Lung (tissue), 12 donors: ENCODE data around the gene MRPL41. TPM values are rescaled to one million over a fixed set of nuclear protein-coding genes. Genes with fewer than 3 reads are reported as not detected.
"Not testable (repeated sequence)": the region's sequence is repeated elsewhere in the genome, so short reads cannot be mapped to it uniquely, and the experiment has no call there.

Experiments
- ATAC-seq: fragments of 200-7000 bp; cut with Tn5 transposase; one replicate; pipeline ENCODE4 v1.9.1; 2020; ENCODE audit warnings: moderate number of reproducible peaks; ENCODE audit not compliant: insufficient read depth, low FRiP score
- DNase-seq, 3 donors: peaks; one replicate each; pipeline ENCODE4 v3.0.0-alpha.2; 2013 to 2017
- H3K27ac ChIP-seq, 2 donors: one replicate each; pipeline ENCODE4 v1.5.1; 2013; ENCODE audit warnings: mild to moderate bottlenecking in 2 of 2, moderate library complexity in 2 of 2, control low read depth in 1 of 2, inconsistent platforms in 1 of 2, low read depth in 1 of 2, low read length in 1 of 2
- H3K27me3 ChIP-seq, 3 donors: one replicate each; pipeline ENCODE4 v1.5.1; 2013; ENCODE audit warnings: low read length in 2 of 3; ENCODE audit not compliant: control insufficient read depth in 3 of 3, insufficient read depth in 3 of 3
- H3K36me3 ChIP-seq, 4 donors: one replicate each; pipeline ENCODE4 v1.5.1; 2013; ENCODE audit warnings: low read length in 4 of 4, mild to moderate bottlenecking in 1 of 4, moderate library complexity in 1 of 4; ENCODE audit not compliant: control insufficient read depth in 4 of 4, insufficient read depth in 4 of 4
- H3K4me1 ChIP-seq, 5 donors: one replicate each; pipeline ENCODE4 v1.5.1; 2013; ENCODE audit warnings: low read length in 5 of 5, mild to moderate bottlenecking in 2 of 5, moderate library complexity in 1 of 5; ENCODE audit not compliant: control insufficient read depth in 5 of 5, insufficient read depth in 5 of 5
- H3K4me3 ChIP-seq: one replicate; pipeline ENCODE4 v1.5.1; 2013; ENCODE audit warnings: mild to moderate bottlenecking, control low read depth, moderate library complexity
- H3K9ac ChIP-seq, 2 donors: one replicate each; pipeline ENCODE4 v1.5.1; 2013; ENCODE audit warnings: low read length in 2 of 2, control low read depth in 1 of 2; ENCODE audit not compliant: insufficient read depth in 1 of 2
- H3K9me3 ChIP-seq, 4 donors: one replicate each; pipeline ENCODE4 v1.5.1; 2013; ENCODE audit warnings: low read length in 3 of 4, mild to moderate bottlenecking in 1 of 4, moderate library complexity in 1 of 4; ENCODE audit not compliant: control insufficient read depth in 4 of 4, insufficient read depth in 3 of 4
- WGBS, 2 donors: extraction: QIAGEN DNeasy Blood & Tissue Kit; methylation state at CpG; one replicate each; pipeline ENCODE4 v1.1.7; 2013; 5-methylcytosine and 5-hydroxymethylcytosine counted together
- polyA plus RNA-seq, 2 donors: library from polyadenylated mRNA; stranded (reverse); fragments of 200-250 nt; gene quantifications; one replicate each; pipeline ENCODE4 v1.2.1, GENCODE V29; 2013
- total RNA-seq, 2 donors: library from RNA; depleted of rRNA in 1 of 2; stranded (reverse); fragments of >200 nt in 1 of 2; gene quantifications; one replicate each; pipeline ENCODE4 v1.2.1, GENCODE V29; 2014 to 2021
- TF ChIP-seq, protein P1 (sequence below): IDR thresholded peaks from 2 replicates; pipeline ENCODE4 v1.5.1; 2012; ENCODE audit warnings: mild to moderate bottlenecking; ENCODE audit errors: control extremely low read depth, extremely low read depth
- donor health status: control.
- donor health status: control.
- donor health status: Bipolar disorder and iron deficiency.
- donor health status: healthy.
- donor health status: DM: yes; HTN: yes; CAD: no.

The MRPL41 gene
- total and polyA plus RNA-seq, 4 donors, result 24.2 to 110 (median 53.3) TPM

DNA sequence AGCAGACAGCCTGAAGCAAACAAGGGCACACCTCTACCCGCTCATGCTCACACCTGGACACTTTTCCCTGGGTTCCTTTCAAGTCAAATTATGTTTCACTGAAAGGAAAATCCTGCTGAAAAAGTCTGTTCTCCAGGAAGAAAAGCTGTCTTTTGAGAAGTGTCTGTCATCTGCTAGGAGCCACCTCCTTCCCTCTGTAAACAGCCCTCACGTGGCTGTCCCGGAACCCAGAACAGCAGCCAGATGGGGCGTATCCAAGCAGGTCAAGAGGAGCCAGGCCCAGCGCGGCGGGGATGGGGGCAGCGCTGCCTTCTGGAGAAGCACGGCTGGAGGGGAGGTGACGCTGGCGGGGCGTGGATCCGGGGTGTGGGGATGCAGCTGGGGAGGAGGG is 1.5 kb upstream of the MRPL41 start, which contains the start of gene PNPLA7:
PNPLA7 (minus strand) TSS at position 172 of the 391 bp plus-strand sequence. CDS start 205 bp downstream, outside the sequence.
- H3K4me1 ChIP-seq, result peaks cover 0 to 15% (median 6%) of the 10 kb centered on the region in 5 donors
- peak within 1 kb of the TSS; percentile 40 for H3K4me3 ChIP-seq
- DNase-seq (peak; percentile 88 to 95 (median 89)), ATAC-seq (peak; percentile 60)
- no peaks in the 10 kb centered on the region for H3K27me3 ChIP-seq
- no peaks in the 10 kb centered on the region for H3K9me3 ChIP-seq
- no peak within 1 kb of the TSS for H3K9ac ChIP-seq
- peak within 1 kb of the TSS; percentile 69 to 87 for H3K27ac ChIP-seq
- WGBS, 2 donors, result 2 to 3% methylated on average over 13 of the region's 13 CpGs
- TF ChIP-seq, protein P1, sequence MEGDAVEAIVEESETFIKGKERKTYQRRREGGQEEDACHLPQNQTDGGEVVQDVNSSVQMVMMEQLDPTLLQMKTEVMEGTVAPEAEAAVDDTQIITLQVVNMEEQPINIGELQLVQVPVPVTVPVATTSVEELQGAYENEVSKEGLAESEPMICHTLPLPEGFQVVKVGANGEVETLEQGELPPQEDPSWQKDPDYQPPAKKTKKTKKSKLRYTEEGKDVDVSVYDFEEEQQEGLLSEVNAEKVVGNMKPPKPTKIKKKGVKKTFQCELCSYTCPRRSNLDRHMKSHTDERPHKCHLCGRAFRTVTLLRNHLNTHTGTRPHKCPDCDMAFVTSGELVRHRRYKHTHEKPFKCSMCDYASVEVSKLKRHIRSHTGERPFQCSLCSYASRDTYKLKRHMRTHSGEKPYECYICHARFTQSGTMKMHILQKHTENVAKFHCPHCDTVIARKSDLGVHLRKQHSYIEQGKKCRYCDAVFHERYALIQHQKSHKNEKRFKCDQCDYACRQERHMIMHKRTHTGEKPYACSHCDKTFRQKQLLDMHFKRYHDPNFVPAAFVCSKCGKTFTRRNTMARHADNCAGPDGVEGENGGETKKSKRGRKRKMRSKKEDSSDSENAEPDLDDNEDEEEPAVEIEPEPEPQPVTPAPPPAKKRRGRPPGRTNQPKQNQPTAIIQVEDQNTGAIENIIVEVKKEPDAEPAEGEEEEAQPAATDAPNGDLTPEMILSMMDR, result no peak
- peaks cover 3 to 4% (median 3%) of the 10 kb centered on the region in 4 donors for H3K36me3 ChIP-seq

DNA sequence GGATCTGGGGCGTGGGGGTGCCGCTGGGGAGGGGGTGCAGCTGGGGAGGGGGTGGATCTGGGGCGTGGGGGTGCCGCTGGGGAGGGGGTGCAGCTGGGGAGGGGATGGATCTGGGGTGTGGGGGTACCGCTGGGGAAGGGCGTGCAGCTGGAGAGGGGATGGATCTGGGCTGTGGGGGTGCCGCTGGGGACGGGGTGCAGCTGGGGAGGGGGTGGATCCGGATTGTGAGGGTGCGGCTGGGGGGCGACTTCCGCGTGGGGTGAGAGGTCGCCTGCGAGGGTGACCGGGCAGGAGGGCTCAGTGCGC is 768 bp upstream of the MRPL41 start:
- WGBS, 2 donors, result 0 to 2% methylated on average over 10 to 17 of the region's 17 CpGs
- H3K27me3 ChIP-seq, H3K9me3 ChIP-seq, H3K9ac ChIP-seq, ATAC-seq, DNase-seq: not testable (repeated sequence)
- H3K4me3 ChIP-seq, result peak overlapping the region; percentile 34
- H3K27ac ChIP-seq, result peak overlapping the region; percentile 69 to 87
- H3K4me1 ChIP-seq, result peaks cover 0 to 14% (median 6%) of the 10 kb centered on the region in 5 donors
- H3K36me3 ChIP-seq, result peaks cover 3 to 11% (median 3%) of the 10 kb centered on the region in 4 donors

DNA sequence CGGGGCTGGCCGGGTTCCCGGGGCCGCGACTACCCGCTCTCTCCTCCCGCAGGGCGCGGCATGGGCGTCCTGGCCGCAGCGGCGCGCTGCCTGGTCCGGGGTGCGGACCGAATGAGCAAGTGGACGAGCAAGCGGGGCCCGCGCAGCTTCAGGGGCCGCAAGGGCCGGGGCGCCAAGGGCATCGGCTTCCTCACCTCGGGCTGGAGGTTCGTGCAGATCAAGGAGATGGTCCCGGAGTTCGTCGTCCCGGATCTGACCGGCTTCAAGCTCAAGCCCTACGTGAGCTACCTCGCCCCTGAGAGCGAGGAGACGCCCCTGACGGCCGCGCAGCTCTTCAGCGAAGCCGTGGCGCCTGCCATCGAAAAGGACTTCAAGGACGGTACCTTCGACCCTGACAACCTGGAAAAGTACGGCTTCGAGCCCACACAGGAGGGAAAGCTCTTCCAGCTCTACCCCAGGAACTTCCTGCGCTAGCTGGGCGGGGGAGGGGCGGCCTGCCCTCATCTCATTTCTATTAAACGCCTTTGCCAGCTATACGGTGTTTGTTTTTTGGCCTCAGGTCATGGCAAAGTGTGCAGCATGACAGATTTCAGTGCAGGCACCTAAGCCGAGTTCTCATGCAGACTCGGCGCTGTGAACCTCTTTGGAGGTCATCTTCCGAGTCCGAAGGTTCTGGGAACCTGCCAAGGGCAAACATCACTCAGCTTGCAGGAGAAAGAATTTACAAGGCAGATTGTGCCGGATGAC is 516 bp downstream of the MRPL41 start:
- ATAC-seq (peak; percentile 35), DNase-seq (peak in 1 of 3 donors; percentile 17)
- peak overlapping the region; percentile 72 for H3K4me3 ChIP-seq
- no peaks in the 10 kb centered on the region for H3K27me3 ChIP-seq
- TF ChIP-seq, protein P1, result no peak
- WGBS, 2 donors, result 9 to 19% methylated on average over 44 to 58 of the region's 58 CpGs
- H3K36me3 ChIP-seq, result peaks cover 3 to 18% (median 3%) of the 10 kb centered on the region in 4 donors
- peak overlapping the region; percentile 85 to 97 for H3K27ac ChIP-seq
- no peaks in the 10 kb centered on the region for H3K9me3 ChIP-seq
- peak overlapping the region; percentile 28 for H3K9ac ChIP-seq
- H3K4me1 ChIP-seq, result peaks cover 0 to 14% (median 6%) of the 10 kb centered on the region in 5 donors

DNA sequence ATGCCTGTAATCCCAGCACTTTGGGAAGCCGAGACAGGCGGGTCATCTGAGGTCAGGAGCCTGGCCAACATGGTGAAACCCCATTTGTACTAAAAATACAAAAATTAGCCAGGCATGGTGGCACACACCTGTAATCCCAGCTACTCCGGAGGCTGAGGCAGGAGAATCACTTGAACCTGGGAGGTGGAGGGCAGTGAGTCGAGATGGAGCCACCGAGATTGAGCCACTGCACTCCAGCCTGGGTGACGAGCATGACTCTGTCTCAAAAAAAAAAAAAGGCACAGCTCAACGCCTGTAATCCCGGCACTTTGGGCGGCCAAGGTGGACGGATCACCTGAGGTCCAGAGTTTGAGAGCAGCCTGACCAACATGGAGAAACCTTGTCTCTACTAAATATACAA is 2.0 kb downstream of the MRPL41 start:
- H3K9ac ChIP-seq, DNase-seq, ATAC-seq, H3K27ac ChIP-seq, H3K27me3 ChIP-seq, H3K9me3 ChIP-seq, H3K4me3 ChIP-seq: not testable (repeated sequence)
- Histone ChIP-seq H3K36me3 (peaks cover 3 to 21% (median 5%) of the 10 kb centered on the region in 4 donors), H3K4me1 (peaks cover 0 to 14% (median 6%) of the 10 kb centered on the region in 5 donors)
- whole genome bisulfite sequencing, 2 donors, result 93 to 94% methylated on average over 10 of the region's 10 CpGs
